Measurements from ENCODE around the gene SNAI3. TPM values are rescaled to one million over a fixed set of nuclear protein-coding genes. Genes with fewer than 3 reads are reported as not detected.

The SNAI3 gene
- total and polyA plus RNA-seq, 9 of the 15 experiments (the other 6 are each of a cell fraction or from before 2014, with no cell fraction given), result 0.04 to 4.1 (median 0.80) TPM; not detected in 1

- TF ChIP-seq HOXB6 (CRISPR knock-in tag; IDR thresholded peaks at IDR 0.05; ENCODE audit: borderline replicate concordance), result no peak
- TF ChIP-seq HMG20A (CRISPR knock-in tag; conservative IDR thresholded peaks at IDR 0.05), result no peak
- no peak for TF ChIP-seq ETV6 (IDR thresholded peaks at IDR 0.05; ENCODE audit: borderline replicate concordance in 1 of 2, low read depth in 2 of 2, low read length in 1 of 2)
- no peak for TF ChIP-seq ETV6 (CRISPR knock-in tag; IDR thresholded peaks at IDR 0.05; ENCODE audit: borderline replicate concordance)
- TF ChIP-seq ZNF699 (CRISPR knock-in tag; IDR thresholded peaks at IDR 0.05; ENCODE audit: insufficient replicate concordance), result no peak
- TF ChIP-seq ZNF764 (CRISPR knock-in tag; IDR thresholded peaks at IDR 0.05; ENCODE audit: low read depth), result no peak
- TF ChIP-seq, protein P1, sequence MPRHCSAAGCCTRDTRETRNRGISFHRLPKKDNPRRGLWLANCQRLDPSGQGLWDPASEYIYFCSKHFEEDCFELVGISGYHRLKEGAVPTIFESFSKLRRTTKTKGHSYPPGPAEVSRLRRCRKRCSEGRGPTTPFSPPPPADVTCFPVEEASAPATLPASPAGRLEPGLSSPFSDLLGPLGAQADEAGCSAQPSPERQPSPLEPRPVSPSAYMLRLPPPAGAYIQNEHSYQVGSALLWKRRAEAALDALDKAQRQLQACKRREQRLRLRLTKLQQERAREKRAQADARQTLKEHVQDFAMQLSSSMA (CRISPR knock-in tag; IDR thresholded peaks at IDR 0.05), result no peak
- TF ChIP-seq, protein P2, sequence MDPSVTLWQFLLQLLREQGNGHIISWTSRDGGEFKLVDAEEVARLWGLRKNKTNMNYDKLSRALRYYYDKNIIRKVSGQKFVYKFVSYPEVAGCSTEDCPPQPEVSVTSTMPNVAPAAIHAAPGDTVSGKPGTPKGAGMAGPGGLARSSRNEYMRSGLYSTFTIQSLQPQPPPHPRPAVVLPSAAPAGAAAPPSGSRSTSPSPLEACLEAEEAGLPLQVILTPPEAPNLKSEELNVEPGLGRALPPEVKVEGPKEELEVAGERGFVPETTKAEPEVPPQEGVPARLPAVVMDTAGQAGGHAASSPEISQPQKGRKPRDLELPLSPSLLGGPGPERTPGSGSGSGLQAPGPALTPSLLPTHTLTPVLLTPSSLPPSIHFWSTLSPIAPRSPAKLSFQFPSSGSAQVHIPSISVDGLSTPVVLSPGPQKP (CRISPR knock-in tag; IDR thresholded peaks at IDR 0.05), result no peak
- TF ChIP-seq E2F1 (CRISPR knock-in tag; IDR thresholded peaks at IDR 0.05), result no peak
- no peak for TF ChIP-seq MEF2D (tag; conservative IDR thresholded peaks at IDR 0.05; ENCODE audit: low read depth)
- no peak for TF ChIP-seq BRD9 (IDR thresholded peaks at IDR 0.05; ENCODE audit: low read depth, partially characterized antibody)
- no peak for TF ChIP-seq KDM2B (CRISPR knock-in tag; IDR thresholded peaks at IDR 0.05)
- TF ChIP-seq, protein P3, sequence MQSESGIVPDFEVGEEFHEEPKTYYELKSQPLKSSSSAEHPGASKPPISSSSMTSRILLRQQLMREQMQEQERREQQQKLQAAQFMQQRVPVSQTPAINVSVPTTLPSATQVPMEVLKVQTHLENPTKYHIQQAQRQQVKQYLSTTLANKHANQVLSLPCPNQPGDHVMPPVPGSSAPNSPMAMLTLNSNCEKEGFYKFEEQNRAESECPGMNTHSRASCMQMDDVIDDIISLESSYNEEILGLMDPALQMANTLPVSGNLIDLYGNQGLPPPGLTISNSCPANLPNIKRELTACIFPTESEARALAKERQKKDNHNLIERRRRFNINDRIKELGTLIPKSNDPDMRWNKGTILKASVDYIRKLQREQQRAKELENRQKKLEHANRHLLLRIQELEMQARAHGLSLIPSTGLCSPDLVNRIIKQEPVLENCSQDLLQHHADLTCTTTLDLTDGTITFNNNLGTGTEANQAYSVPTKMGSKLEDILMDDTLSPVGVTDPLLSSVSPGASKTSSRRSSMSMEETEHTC (IDR thresholded peaks at IDR 0.05), result no peak
- TF ChIP-seq NFE2L1 (tag; IDR thresholded peaks at IDR 0.05; ENCODE audit: borderline replicate concordance, low read depth), result no peak
- no peak; the same call in 1 of the 2 replicates for TF ChIP-seq EP300 (IDR thresholded peaks at IDR 0.05; ENCODE audit: low read length)
- no peak for TF ChIP-seq KDM5B (IDR thresholded peaks at IDR 0.05; ENCODE audit: insufficient replicate concordance, low read depth, low read length)
- no peak for TF ChIP-seq ZNF217 (CRISPR knock-in tag; IDR thresholded peaks at IDR 0.05)
- TF ChIP-seq SRSF1 (IDR thresholded peaks at IDR 0.05; ENCODE audit: low read depth, low read length), result peak; percentile 61; the same call in 1 of the 2 replicates
- TF ChIP-seq ZNF140 (CRISPR knock-in tag; IDR thresholded peaks at IDR 0.05), result no peak
- TF ChIP-seq ZNF551 (CRISPR knock-in tag; IDR thresholded peaks at IDR 0.05), result no peak
- TF ChIP-seq POLR3G (IDR thresholded peaks at IDR 0.05; ENCODE audit: extremely low read depth, insufficient read length, insufficient replicate concordance), result no peak
- no peak for TF ChIP-seq NR1H2 (CRISPR knock-in tag; IDR thresholded peaks at IDR 0.05)
- no peak for TF ChIP-seq HIVEP1 (CRISPR knock-in tag; IDR thresholded peaks at IDR 0.05)
Observed at GRCh38 chr16:88651276-88651988, 34.9 kb downstream of the SNAI3 start (continued).

All from K562 (cell line).